Hepatocyte (in vitro differentiated cells): ENCODE results near the gene TRIM72. TPM values are rescaled to one million over a fixed set of nuclear protein-coding genes. Genes with fewer than 3 reads are reported as not detected.
"Not testable (repeated sequence)": the region's sequence is repeated elsewhere in the genome, so short reads cannot be mapped to it uniquely, and the experiment has no call there.

Source experiments
- DNase-seq: peaks from one replicate; pipeline ENCODE4 v3.0.0-alpha.2; 2016; ENCODE audit warnings: low spot score
- H2AFZ ChIP-seq: fragments of 200-600 bp; sonication (generic); 2 replicates; pipeline ENCODE4 v1.6.0; 2016; ENCODE audit warnings: antibody characterized with exemption, mild to moderate bottlenecking
- H3K27ac ChIP-seq: fragments of 200-600 bp; sonication (generic); 2 replicates; pipeline ENCODE4 v1.5.1; 2016; ENCODE audit warnings: mild to moderate bottlenecking
- H3K27me3 ChIP-seq: fragments of 200-600 bp; sonication (generic); 2 replicates; pipeline ENCODE4 v1.6.1; 2016
- H3K36me3 ChIP-seq: fragments of 200-600 bp; sonication (generic); replicated peaks from 2 replicates; pipeline ENCODE4 v1.5.1; 2016; ENCODE audit warnings: low read depth; ENCODE audit not compliant: insufficient read depth
- H3K4me1 ChIP-seq: fragments of 200-600 bp; sonication (generic); 2 replicates; pipeline ENCODE4 v1.5.1; 2016; ENCODE audit warnings: mild to moderate bottlenecking, moderate library complexity; ENCODE audit not compliant: insufficient read depth
- H3K4me2 ChIP-seq: fragments of 200-600 bp; sonication (generic); 2 replicates; pipeline ENCODE4 v1.6.0; 2016
- H3K4me3 ChIP-seq: fragments of 200-600 bp; sonication (generic); 2 replicates; pipeline ENCODE4 v1.5.1; 2016; ENCODE audit warnings: mild to moderate bottlenecking
- H3K79me2 ChIP-seq: fragments of 200-600 bp; sonication (generic); 2 replicates; pipeline ENCODE4 v1.6.0; 2017; ENCODE audit warnings: mild to moderate bottlenecking
- H3K9me2 ChIP-seq: fragments of 200-600 bp; sonication (generic); replicated peaks from 2 replicates; pipeline ENCODE4 v1.6.0; 2017; ENCODE audit warnings: mild to moderate bottlenecking; ENCODE audit not compliant: insufficient read depth
- H3K9me3 ChIP-seq: fragments of 200-600 bp; sonication (generic); 2 replicates; pipeline ENCODE4 v1.5.1; 2016; ENCODE audit warnings: low read depth, mild to moderate bottlenecking
- H4K20me1 ChIP-seq: fragments of 200-600 bp; sonication (generic); 2 replicates; pipeline ENCODE4 v1.6.0; 2016; ENCODE audit warnings: mild to moderate bottlenecking; ENCODE audit not compliant: insufficient read depth, poor library complexity, severe bottlenecking
- CTCF ChIP-seq: fragments of 200-600 bp; sonication (generic); IDR thresholded peaks from 2 replicates; pipeline ENCODE4 v1.5.1; 2016; ENCODE audit warnings: antibody characterized with exemption, mild to moderate bottlenecking; ENCODE audit not compliant: poor library complexity
- EZH2 ChIP-seq: fragments of 200-600 bp; sonication (generic); IDR thresholded peaks from 2 replicates; pipeline ENCODE4 v1.6.1; 2016; ENCODE audit warnings: antibody characterized with exemption, mild to moderate bottlenecking, borderline replicate concordance
- EZH2phosphoT487 ChIP-seq: fragments of 200-600 bp; sonication (generic); IDR thresholded peaks from one replicate; pipeline ENCODE4 v1.6.1; 2018; ENCODE audit warnings: antibody characterized with exemption, mild to moderate bottlenecking, low read depth, moderate library complexity; ENCODE audit not compliant: unreplicated experiment, severe bottlenecking
- WGBS: methylation state at CpG from one replicate; pipeline ENCODE4 v1.1.6; 2016; ENCODE audit warnings: low lambda C conversion rate; ENCODE audit errors: missing lambda C conversion rate; 5-methylcytosine and 5-hydroxymethylcytosine counted together
- polyA plus RNA-seq: library from polyadenylated mRNA; unstranded; fragments of >200 nt; fragmentation: Nextera tagmentation; extraction: Ambion mirVana; gene quantifications from 2 replicates; pipeline ENCODE4 v1.2.1, GENCODE V29; 2016
- total RNA-seq: library from RNA; depleted of rRNA; stranded (reverse); fragments of >200 nt; gene quantifications from 2 replicates; pipeline ENCODE4 v1.2.3, GENCODE V29; 2014

TRIM72 gene
- total and polyA plus RNA-seq, 2 experiments from 2014 or later = not detected

GRCh38 chr16:31192856-31193642 lies 20.9 kb upstream of the TRIM72 start:
- no peak overlapping the region for H3K4me2 ChIP-seq
- no peak for DNase-seq
- peaks cover 77% of the 10 kb centered on the region for H4K20me1 ChIP-seq
- no peak overlapping the region for H2AFZ ChIP-seq
- H3K27me3 ChIP-seq = no peaks in the 10 kb centered on the region
- no peak overlapping the region for H3K4me3 ChIP-seq
- H3K9me3 ChIP-seq = no peaks in the 10 kb centered on the region
- H3K79me2 ChIP-seq = peaks cover 27% of the 10 kb centered on the region
- TF ChIP-seq EZH2 (no peak), EZH2phosphoT487 (no peak), CTCF (no peak)
- peaks cover 8% of the 10 kb centered on the region for H3K36me3 ChIP-seq
- 95% methylated on average over 16 of the region's 16 CpGs for WGBS
- H3K9me2 ChIP-seq = no peaks in the 10 kb centered on the region
- no peaks in the 10 kb centered on the region for H3K4me1 ChIP-seq
- H3K27ac ChIP-seq = no peak overlapping the region

GRCh38 chr16:31193874-31194273 lies 20.0 kb upstream of the TRIM72 start:
- no peak overlapping the region for H3K4me2 ChIP-seq
- no peak overlapping the region for H3K27ac ChIP-seq
- peaks cover 8% of the 10 kb centered on the region for H3K36me3 ChIP-seq
- H3K9me3 ChIP-seq = no peaks in the 10 kb centered on the region
- H3K4me3 ChIP-seq = no peak overlapping the region
- peaks cover 75% of the 10 kb centered on the region for H4K20me1 ChIP-seq
- H3K79me2 ChIP-seq = peaks cover 20% of the 10 kb centered on the region
- 100% methylated on average over 2 of the region's 2 CpGs for WGBS
- H2AFZ ChIP-seq = no peak overlapping the region
- no peaks in the 10 kb centered on the region for H3K9me2 ChIP-seq
- no peaks in the 10 kb centered on the region for H3K27me3 ChIP-seq
- DNase-seq = no peak
- no peaks in the 10 kb centered on the region for H3K4me1 ChIP-seq
- no peak for TF ChIP-seq EZH2
- TF ChIP-seq EZH2phosphoT487 = no peak
- TF ChIP-seq CTCF = no peak

- TF ChIP-seq CTCF (no peak), EZH2 (no peak), EZH2phosphoT487 (no peak)
- H3K9me2 ChIP-seq = no peaks in the 10 kb centered on the region
- DNase-seq = no peak
- no peak overlapping the region for H3K27ac ChIP-seq
- no peaks in the 10 kb centered on the region for H3K9me3 ChIP-seq
- H3K4me2 ChIP-seq = no peak overlapping the region
- WGBS = 95% methylated on average over 7 of the region's 7 CpGs
- no peaks in the 10 kb centered on the region for H3K4me1 ChIP-seq
- H4K20me1 ChIP-seq = peaks cover 72% of the 10 kb centered on the region
- H3K27me3 ChIP-seq = no peaks in the 10 kb centered on the region
- no peak overlapping the region for H2AFZ ChIP-seq
- peaks cover 10% of the 10 kb centered on the region for H3K79me2 ChIP-seq
- no peak overlapping the region for H3K4me3 ChIP-seq
- H3K36me3 ChIP-seq = peaks cover 4% of the 10 kb centered on the region
Observed at GRCh38 chr16:31194898-31195297, 19.0 kb upstream of the TRIM72 start.

- DNase-seq, H3K36me3 ChIP-seq, H3K79me2 ChIP-seq, H3K4me3 ChIP-seq, H3K9me2 ChIP-seq, H3K9me3 ChIP-seq, H2AFZ ChIP-seq, H3K27ac ChIP-seq, H3K4me1 ChIP-seq, H3K4me2 ChIP-seq, H3K27me3 ChIP-seq: not testable (repeated sequence)
- 99% methylated on average over 11 of the region's 11 CpGs for WGBS
- H4K20me1 ChIP-seq = peaks cover 66% of the 10 kb centered on the region
Observed at GRCh38 chr16:31195861-31196260, 18.1 kb upstream of the TRIM72 start.
